Loucy (cell line): ENCODE results near the gene BSN.

ENCODE experiments used
- H2AFZ ChIP-seq: fragments of 200-600 bp; sonication (generic); 2 replicates; pipeline ENCODE4 v1.6.0; 2016; ENCODE audit warnings: antibody characterized with exemption, mild to moderate bottlenecking, low read length, moderate library complexity
- H3F3A ChIP-seq: fragments of 200-600 bp; 2 replicates; pipeline ENCODE4 v1.6.0; 2016; ENCODE audit warnings: antibody characterized with exemption, low read depth, mild to moderate bottlenecking
- H3K27me3 ChIP-seq: fragments of 200-600 bp; sonication (generic); 2 replicates; pipeline ENCODE4 v1.6.1; 2014; ENCODE audit warnings: low read length, mild to moderate bottlenecking; ENCODE audit not compliant: insufficient read depth, poor library complexity, severe bottlenecking
- H3K36me3 ChIP-seq: fragments of 200-600 bp; sonication (generic); 2 replicates; pipeline ENCODE4 v1.6.1; 2016; ENCODE audit warnings: low read length; ENCODE audit not compliant: insufficient read depth
- H3K4me1 ChIP-seq: fragments of 200-600 bp; sonication (generic); 2 replicates; pipeline ENCODE4 v1.5.1; 2014; ENCODE audit warnings: low read length, mild to moderate bottlenecking; ENCODE audit not compliant: insufficient read depth, poor library complexity, severe bottlenecking
- H3K4me2 ChIP-seq: fragments of 200-600 bp; sonication (generic); 2 replicates; pipeline ENCODE4 v1.6.0; 2014; ENCODE audit warnings: antibody characterized with exemption, low read length, low read depth, mild to moderate bottlenecking; ENCODE audit not compliant: poor library complexity, severe bottlenecking
- H3K4me3 ChIP-seq: fragments of 200-600 bp; sonication (generic); 2 replicates; pipeline ENCODE4 v1.5.1; 2014; ENCODE audit warnings: low read length, mild to moderate bottlenecking, mixed read lengths; ENCODE audit not compliant: poor library complexity, severe bottlenecking
- H3K79me2 ChIP-seq: fragments of 200-600 bp; sonication (generic); 2 replicates; pipeline ENCODE4 v1.6.1; 2014; ENCODE audit warnings: low read length; ENCODE audit not compliant: insufficient read depth
- H3K9ac ChIP-seq: fragments of 200-600 bp; sonication (generic); 2 replicates; pipeline ENCODE4 v1.6.0; 2014; ENCODE audit warnings: mild to moderate bottlenecking, low read depth, low read length, moderate library complexity; ENCODE audit not compliant: poor library complexity, severe bottlenecking
- H3K9me2 ChIP-seq: fragments of 200-600 bp; sonication (generic); replicated peaks from 2 replicates; pipeline ENCODE4 v1.6.1; 2016; ENCODE audit warnings: low read depth, low read length, mixed read lengths
- H3K9me3 ChIP-seq: fragments of 200-600 bp; sonication (generic); 2 replicates; pipeline ENCODE4 v1.6.1; 2014; ENCODE audit warnings: mild to moderate bottlenecking, antibody characterized with exemption, low read length, low read depth; ENCODE audit not compliant: insufficient read depth
- H4K20me1 ChIP-seq: fragments of 200-600 bp; sonication (generic); 2 replicates; pipeline ENCODE4 v1.6.0; 2014; ENCODE audit warnings: antibody characterized with exemption, low read length, mild to moderate bottlenecking; ENCODE audit not compliant: insufficient read depth, poor library complexity, severe bottlenecking
- EZH2phosphoT487 ChIP-seq: fragments of 200-600 bp; IDR thresholded peaks from 2 replicates; pipeline ENCODE4 v1.6.1; 2018; ENCODE audit warnings: antibody characterized with exemption, mild to moderate bottlenecking, moderate library complexity, borderline replicate concordance
- TF ChIP-seq, protein P1 (sequence below): fragments of 200-600 bp; sonication (generic); conservative IDR thresholded peaks from 2 replicates; pipeline ENCODE4 v1.5.1; 2014; ENCODE audit warnings: mild to moderate bottlenecking, antibody characterized with exemption, low read length

The BSN gene

DNA sequence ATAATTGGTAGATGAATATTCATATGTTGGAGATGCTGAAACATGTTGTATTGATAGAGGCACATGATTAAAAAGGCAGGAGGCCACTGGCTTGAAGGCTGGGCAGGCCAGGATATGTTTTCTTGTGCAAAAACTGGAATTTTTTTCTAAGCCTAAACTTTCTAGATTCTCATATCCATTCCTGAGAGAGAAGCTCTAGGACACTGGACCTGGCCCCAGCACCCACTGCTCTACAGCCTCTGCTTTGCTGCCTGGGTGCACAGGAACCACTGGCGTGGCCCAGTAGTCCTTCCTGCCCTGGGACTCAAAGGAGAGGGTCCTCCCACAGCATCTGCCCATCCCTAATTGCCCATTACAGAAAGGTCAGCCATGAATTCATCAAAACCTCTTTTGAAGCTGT is 61.8 kb downstream of the BSN start:
- no peaks in the 10 kb centered on the region for H3K9me2 ChIP-seq
- H3K36me3 ChIP-seq = no peaks in the 10 kb centered on the region
- H2AFZ ChIP-seq = no peak overlapping the region
- H3K4me2 ChIP-seq = no peak overlapping the region
- H3K27me3 ChIP-seq = no peaks in the 10 kb centered on the region
- no peak overlapping the region for H3K4me3 ChIP-seq
- TF ChIP-seq, protein P1, sequence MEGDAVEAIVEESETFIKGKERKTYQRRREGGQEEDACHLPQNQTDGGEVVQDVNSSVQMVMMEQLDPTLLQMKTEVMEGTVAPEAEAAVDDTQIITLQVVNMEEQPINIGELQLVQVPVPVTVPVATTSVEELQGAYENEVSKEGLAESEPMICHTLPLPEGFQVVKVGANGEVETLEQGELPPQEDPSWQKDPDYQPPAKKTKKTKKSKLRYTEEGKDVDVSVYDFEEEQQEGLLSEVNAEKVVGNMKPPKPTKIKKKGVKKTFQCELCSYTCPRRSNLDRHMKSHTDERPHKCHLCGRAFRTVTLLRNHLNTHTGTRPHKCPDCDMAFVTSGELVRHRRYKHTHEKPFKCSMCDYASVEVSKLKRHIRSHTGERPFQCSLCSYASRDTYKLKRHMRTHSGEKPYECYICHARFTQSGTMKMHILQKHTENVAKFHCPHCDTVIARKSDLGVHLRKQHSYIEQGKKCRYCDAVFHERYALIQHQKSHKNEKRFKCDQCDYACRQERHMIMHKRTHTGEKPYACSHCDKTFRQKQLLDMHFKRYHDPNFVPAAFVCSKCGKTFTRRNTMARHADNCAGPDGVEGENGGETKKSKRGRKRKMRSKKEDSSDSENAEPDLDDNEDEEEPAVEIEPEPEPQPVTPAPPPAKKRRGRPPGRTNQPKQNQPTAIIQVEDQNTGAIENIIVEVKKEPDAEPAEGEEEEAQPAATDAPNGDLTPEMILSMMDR = no peak
- no peak for TF ChIP-seq EZH2phosphoT487
- H3F3A ChIP-seq = no peaks in the 10 kb centered on the region
- H3K9me3 ChIP-seq = no peaks in the 10 kb centered on the region
- H3K9ac ChIP-seq = no peak overlapping the region
- H3K79me2 ChIP-seq = no peaks in the 10 kb centered on the region
- H3K4me1 ChIP-seq = no peaks in the 10 kb centered on the region
- no peaks in the 10 kb centered on the region for H4K20me1 ChIP-seq

DNA sequence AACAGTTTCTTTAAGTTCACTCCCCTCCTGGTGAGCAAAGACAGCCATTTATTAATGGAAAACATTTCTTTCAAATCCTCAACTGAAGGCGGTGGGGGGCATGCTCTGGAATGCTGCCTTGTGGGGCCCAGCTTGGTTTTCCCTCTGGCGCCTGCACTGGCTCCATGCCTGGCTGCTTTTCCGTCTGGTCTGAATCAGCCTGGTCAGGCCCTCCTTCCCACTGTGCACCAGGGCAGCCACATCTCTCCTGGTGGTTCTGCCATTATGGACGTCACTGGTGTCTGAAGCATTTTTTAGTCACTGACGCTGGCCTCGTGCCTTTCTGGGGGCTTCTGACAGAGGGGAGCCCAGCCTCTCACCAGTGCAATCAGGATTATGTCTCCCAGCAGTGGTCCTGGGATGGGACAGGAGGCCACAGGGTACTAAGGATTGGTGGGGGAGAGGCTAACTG is 62.2 kb downstream of the BSN start:
- no peaks in the 10 kb centered on the region for H3K9me2 ChIP-seq
- H3K4me3 ChIP-seq = no peak overlapping the region
- no peak overlapping the region for H2AFZ ChIP-seq
- no peaks in the 10 kb centered on the region for H3K4me1 ChIP-seq
- H3K79me2 ChIP-seq = no peaks in the 10 kb centered on the region
- H3K36me3 ChIP-seq = no peaks in the 10 kb centered on the region
- H3K9ac ChIP-seq = no peak overlapping the region
- no peak overlapping the region for H3K4me2 ChIP-seq
- no peaks in the 10 kb centered on the region for H3F3A ChIP-seq
- H3K27me3 ChIP-seq = no peaks in the 10 kb centered on the region
- TF ChIP-seq, protein P1 = no peak
- no peak for TF ChIP-seq EZH2phosphoT487
- no peaks in the 10 kb centered on the region for H4K20me1 ChIP-seq
- H3K9me3 ChIP-seq = no peaks in the 10 kb centered on the region

DNA sequence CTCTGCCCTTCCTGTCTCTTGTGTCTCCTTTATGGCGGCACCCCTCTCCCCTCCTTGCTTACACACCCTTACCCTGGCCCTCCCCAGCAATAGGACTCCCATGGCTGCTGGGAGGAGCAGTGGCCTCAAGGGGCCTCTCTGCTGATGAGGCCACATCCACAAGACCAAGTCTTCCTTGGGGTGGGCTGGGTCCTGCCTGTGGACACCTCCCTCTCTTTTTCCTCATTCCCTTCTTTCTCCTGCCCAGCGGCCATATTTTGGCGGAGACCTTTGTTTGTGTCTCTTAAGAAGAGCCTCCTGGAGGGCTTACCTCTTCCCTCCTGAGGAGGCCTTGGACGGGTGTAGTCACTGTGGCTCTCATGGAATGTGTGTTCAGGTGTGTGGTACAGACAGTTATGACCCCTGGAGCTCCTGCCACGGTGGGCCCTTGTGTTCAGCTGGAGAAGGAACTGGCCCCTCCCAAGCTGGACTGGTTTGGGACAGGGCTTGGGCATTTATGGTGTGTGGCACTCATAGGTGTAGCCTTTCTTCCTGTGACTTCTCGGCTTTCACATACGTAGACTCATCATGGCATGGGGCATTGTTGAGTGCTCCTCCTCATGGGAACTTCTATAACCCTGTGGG is 63.2 kb downstream of the BSN start:
- H3F3A ChIP-seq = no peaks in the 10 kb centered on the region
- H3K9ac ChIP-seq = no peak overlapping the region
- no peaks in the 10 kb centered on the region for H3K4me1 ChIP-seq
- TF ChIP-seq, protein P1 = no peak
- TF ChIP-seq EZH2phosphoT487 = no peak
- H2AFZ ChIP-seq = no peak overlapping the region
- H3K4me2 ChIP-seq = no peak overlapping the region
- no peaks in the 10 kb centered on the region for H3K27me3 ChIP-seq
- H4K20me1 ChIP-seq = no peaks in the 10 kb centered on the region
- H3K36me3 ChIP-seq = no peaks in the 10 kb centered on the region
- H3K9me3 ChIP-seq = no peaks in the 10 kb centered on the region
- H3K79me2 ChIP-seq = no peaks in the 10 kb centered on the region
- H3K9me2 ChIP-seq = no peaks in the 10 kb centered on the region
- no peak overlapping the region for H3K4me3 ChIP-seq
